ENCODE data around the gene SNAPC4. TPM values are rescaled to one million over a fixed set of nuclear protein-coding genes. Genes with fewer than 3 reads are reported as not detected.

The SNAPC4 gene
- total and polyA plus RNA-seq, 2 donors (not counting 1 experiment from before 2014, with no cell fraction given) = 1.8 to 3.8 TPM

GRCh38 chr9:136398286-136398685 is 1.7 kb downstream of the SNAPC4 start:
- peak overlapping the region in 1 of 4 experiments; percentile 87 for H3K4me3 ChIP-seq (replicated peaks in 1 of 4; ENCODE audit: control extremely low read depth in 1 of 4, insufficient read depth in 1 of 4, low read depth in 3 of 4, low read length in 4 of 4)
- H3K9ac ChIP-seq (ENCODE audit: insufficient read depth, low read length) = no peak overlapping the region
- TF ChIP-seq CTCF (conservative IDR thresholded peaks at IDR 0.05 in 1 of 2, IDR thresholded peaks at IDR 0.05 in 1 of 2; ENCODE audit: low read depth in 1 of 2, low read length in 2 of 2) (no peak), EZH2 (IDR thresholded peaks at IDR 0.05; ENCODE audit: low read length, missing control alignments) (no peak)
- H2AFZ ChIP-seq (ENCODE audit: low read length) = no peak overlapping the region
- no peak for DNase-seq (ENCODE audit: low read depth in 2 of 2)
- H3K36me3 ChIP-seq (ENCODE audit: control insufficient read depth, insufficient read depth, low read length) = peaks cover 25% of the 10 kb centered on the region
- no peaks in the 10 kb centered on the region for H3K27me3 ChIP-seq (ENCODE audit: control insufficient read depth, insufficient read depth, low read length)
- peaks cover 10% of the 10 kb centered on the region for H3K4me1 ChIP-seq (ENCODE audit: control insufficient read depth, extremely low read depth, insufficient read depth, low read length)
- peaks cover 20% of the 10 kb centered on the region for H3K79me2 ChIP-seq (ENCODE audit: control insufficient read depth, insufficient read depth, low read length)
- peak overlapping the region; percentile 90 for H3K4me2 ChIP-seq (ENCODE audit: extremely low read depth, insufficient read depth, low read length)
- H3K27ac ChIP-seq (ENCODE audit: insufficient read depth, low read length) = no peak overlapping the region
- H4K20me1 ChIP-seq (ENCODE audit: control insufficient read depth, extremely low read depth, insufficient read depth, low read length) = no peaks in the 10 kb centered on the region
- no peaks in the 10 kb centered on the region for H3K9me3 ChIP-seq (ENCODE audit: control insufficient read depth, insufficient read depth, low read depth, low read length)

GRCh38 chr9:136397643-136398042 is 2.3 kb downstream of the SNAPC4 start:
- Histone ChIP-seq H3K4me3 (replicated peaks in 1 of 4; ENCODE audit: control extremely low read depth in 1 of 4, insufficient read depth in 1 of 4, low read depth in 3 of 4, low read length in 4 of 4) (no peak overlapping the region), H3K36me3 (ENCODE audit: control insufficient read depth, insufficient read depth, low read length) (peaks cover 25% of the 10 kb centered on the region), H2AFZ (ENCODE audit: low read length) (no peak overlapping the region)

GRCh38 chr9:136396219-136396515 is 3.8 kb downstream of the SNAPC4 start:
- no peak overlapping the region for H3K9ac ChIP-seq (ENCODE audit: insufficient read depth, low read length)
- no peak for TF ChIP-seq CTCF (conservative IDR thresholded peaks at IDR 0.05 in 1 of 2, IDR thresholded peaks at IDR 0.05 in 1 of 2; ENCODE audit: low read depth in 1 of 2, low read length in 2 of 2)
- no peak for TF ChIP-seq EZH2 (IDR thresholded peaks at IDR 0.05; ENCODE audit: low read length, missing control alignments)

More at GRCh38 chr9:136397643-136398042, 2.3 kb downstream of the SNAPC4 start:
- Histone ChIP-seq H3K4me2 (ENCODE audit: extremely low read depth, insufficient read depth, low read length) (no peak overlapping the region), H4K20me1 (ENCODE audit: control insufficient read depth, extremely low read depth, insufficient read depth, low read length) (no peaks in the 10 kb centered on the region), H3K27me3 (ENCODE audit: control insufficient read depth, insufficient read depth, low read length) (no peaks in the 10 kb centered on the region), H3K4me1 (ENCODE audit: control insufficient read depth, extremely low read depth, insufficient read depth, low read length) (peaks cover 10% of the 10 kb centered on the region), H3K9ac (ENCODE audit: insufficient read depth, low read length) (no peak overlapping the region), H3K9me3 (ENCODE audit: control insufficient read depth, insufficient read depth, low read depth, low read length) (no peaks in the 10 kb centered on the region), H3K27ac (ENCODE audit: insufficient read depth, low read length) (no peak overlapping the region), H3K79me2 (ENCODE audit: control insufficient read depth, insufficient read depth, low read length) (peaks cover 20% of the 10 kb centered on the region)
- no peak for TF ChIP-seq CTCF (conservative IDR thresholded peaks at IDR 0.05 in 1 of 2, IDR thresholded peaks at IDR 0.05 in 1 of 2; ENCODE audit: low read depth in 1 of 2, low read length in 2 of 2)
- no peak for TF ChIP-seq EZH2 (IDR thresholded peaks at IDR 0.05; ENCODE audit: low read length, missing control alignments)
- DNase-seq (ENCODE audit: low read depth in 2 of 2) = no peak

More at GRCh38 chr9:136396219-136396515, 3.8 kb downstream of the SNAPC4 start:
- Histone ChIP-seq H3K4me2 (ENCODE audit: extremely low read depth, insufficient read depth, low read length) (no peak overlapping the region), H3K79me2 (ENCODE audit: control insufficient read depth, insufficient read depth, low read length) (peaks cover 20% of the 10 kb centered on the region), H3K4me1 (ENCODE audit: control insufficient read depth, extremely low read depth, insufficient read depth, low read length) (peaks cover 10% of the 10 kb centered on the region), H3K9me3 (ENCODE audit: control insufficient read depth, insufficient read depth, low read depth, low read length) (no peaks in the 10 kb centered on the region), H3K27me3 (ENCODE audit: control insufficient read depth, insufficient read depth, low read length) (no peaks in the 10 kb centered on the region), H2AFZ (ENCODE audit: low read length) (no peak overlapping the region), H3K4me3 (replicated peaks in 1 of 4; ENCODE audit: control extremely low read depth in 1 of 4, insufficient read depth in 1 of 4, low read depth in 3 of 4, low read length in 4 of 4) (no peak overlapping the region), H3K36me3 (ENCODE audit: control insufficient read depth, insufficient read depth, low read length) (peaks cover 27% of the 10 kb centered on the region), H4K20me1 (ENCODE audit: control insufficient read depth, extremely low read depth, insufficient read depth, low read length) (no peaks in the 10 kb centered on the region), H3K27ac (ENCODE audit: insufficient read depth, low read length) (no peak overlapping the region)
- no peak for DNase-seq (ENCODE audit: low read depth in 2 of 2)
